CD8-positive, alpha-beta memory T cell (primary cell): ENCODE results near the gene ZFTA. TPM values are rescaled to one million over a fixed set of nuclear protein-coding genes. Genes with fewer than 3 reads are reported as not detected.

Experiments used
- CTCF ChIA-PET: fragments of 350-600 bp; sonication (Branson Sonifier 250); formaldehyde crosslinking; loops from one replicate; lab custom pipeline; 2021; ENCODE audit warnings: antibody characterized with exemption; lab: Charles Lee
- POLR2A ChIA-PET: fragments of 350-600 bp; sonication (Branson Sonifier 250); formaldehyde crosslinking; loops from one replicate; lab custom pipeline; 2021; ENCODE audit warnings: antibody characterized with exemption; lab: Charles Lee
- DNase-seq, 5 donors: peaks; one replicate each; pipeline versions ENCODE4 v3.0.0 to v3.0.0-alpha.2; 2020 to 2022; ENCODE audit warnings: mixed read lengths in 1 of 5
- H3K27ac ChIP-seq: one replicate; pipeline ENCODE4 v1.7.0; 2013; ENCODE audit warnings: low read depth, mild to moderate bottlenecking, low read length, moderate library complexity
- H3K27me3 ChIP-seq: 2 replicates; pipeline ENCODE4 v1.7.0; 2013; ENCODE audit warnings: low read length, mild to moderate bottlenecking; ENCODE audit not compliant: insufficient read depth, poor library complexity, severe bottlenecking
- H3K36me3 ChIP-seq: 2 replicates; pipeline ENCODE4 v1.7.0; 2013; ENCODE audit warnings: mild to moderate bottlenecking, low read length, moderate library complexity; ENCODE audit not compliant: insufficient read depth
- H3K4me1 ChIP-seq: 2 replicates; pipeline ENCODE4 v1.7.0; 2013; ENCODE audit warnings: mild to moderate bottlenecking, low read length, moderate library complexity; ENCODE audit not compliant: insufficient read depth
- H3K4me3 ChIP-seq: 2 replicates; pipeline ENCODE4 v1.7.0; 2013; ENCODE audit warnings: mild to moderate bottlenecking, low read length
- H3K9me3 ChIP-seq: 2 replicates; pipeline ENCODE4 v1.7.0; 2013; ENCODE audit warnings: mild to moderate bottlenecking, low read length
- H3K27ac Mint-ChIP-seq, 8 donors: one replicate each; pipeline ENCODE4 v1.8.0; 2020 to 2021; ENCODE audit warnings: mixed read lengths in 8 of 8, mild to moderate bottlenecking in 6 of 8, inconsistent platforms in 3 of 8, moderate library complexity in 3 of 8
- H3K27me3 Mint-ChIP-seq, 2 donors: one replicate each; pipeline ENCODE4 v1.8.0; 2020 to 2021; ENCODE audit warnings: mixed read lengths in 2 of 2, mild to moderate bottlenecking in 1 of 2, moderate library complexity in 1 of 2
- H3K36me3 Mint-ChIP-seq, 3 donors: one replicate each; pipeline ENCODE4 v1.8.0; 2020 to 2021; ENCODE audit warnings: mixed read lengths in 3 of 3, inconsistent platforms in 1 of 3, mild to moderate bottlenecking in 1 of 3
- H3K4me1 Mint-ChIP-seq, 3 donors: one replicate each; pipeline ENCODE4 v1.8.0; 2020 to 2021; ENCODE audit warnings: mixed read lengths in 3 of 3, inconsistent platforms in 1 of 3, mild to moderate bottlenecking in 1 of 3
- H3K4me3 Mint-ChIP-seq, 7 donors: one replicate each; pipeline ENCODE4 v1.8.0; 2020 to 2021; ENCODE audit warnings: mixed read lengths in 7 of 7, mild to moderate bottlenecking in 6 of 7, moderate library complexity in 4 of 7, inconsistent platforms in 2 of 7
- H3K9me3 Mint-ChIP-seq, 5 donors: one replicate each; pipeline ENCODE4 v1.8.0; 2020 to 2022; ENCODE audit warnings: mixed read lengths in 5 of 5, mild to moderate bottlenecking in 3 of 5, moderate library complexity in 2 of 5, inconsistent platforms in 1 of 5
- polyA plus RNA-seq: library from polyadenylated mRNA; unstranded; fragments of 300-500 nt; fragmentation: Illumina TruSeq; gene quantifications from one replicate; pipeline ENCODE4 v1.2.3, GENCODE V29; 2021
- total RNA-seq, 2 experiments: library from RNA; stranded (reverse); gene quantifications; one replicate each; pipeline ENCODE4 v1.2.3, GENCODE V29; 2021

ZFTA gene
- total and polyA plus RNA-seq, 3 experiments from 2014 or later, result 0.37 to 7.6 (median 7.0) TPM

- H3K4me1 ChIP-seq, result no peaks in the 10 kb centered on the region
- H3K27me3 ChIP-seq, result no peaks in the 10 kb centered on the region
- POLR2A ChIA-PET, result no interaction called here
- no peaks in the 10 kb centered on the region for H3K36me3 ChIP-seq
- no peak overlapping the region for H3K27ac ChIP-seq
- CTCF ChIA-PET, result interaction anchor here (1.3 to 1.9 kb wide), 2 partner anchors 9 kb away, joined by 4 to 7 read pairs; no protein-coding TSS in a partner anchor
- no peaks in the 10 kb centered on the region for H3K9me3 ChIP-seq
- DNase-seq, result no peak
- H3K4me3 Mint-ChIP-seq, result no peak overlapping the region
- H3K4me1 Mint-ChIP-seq, result peaks cover 0 to 7% (median 0%) of the 10 kb centered on the region in 3 donors
- no peaks in the 10 kb centered on the region for H3K27me3 Mint-ChIP-seq
- no peak overlapping the region for H3K27ac Mint-ChIP-seq
- H3K36me3 Mint-ChIP-seq, result no peaks in the 10 kb centered on the region
- no peak overlapping the region for H3K4me3 ChIP-seq
- H3K9me3 Mint-ChIP-seq, result no peaks in the 10 kb centered on the region
Observed at GRCh38 chr11:63729326-63729725, 39.2 kb downstream of the ZFTA start.

- POLR2A ChIA-PET, result no interaction called here
- DNase-seq, result no peak
- Mint-ChIP-seq H3K9me3 (no peaks in the 10 kb centered on the region), H3K4me3 (no peak overlapping the region), H3K27me3 (no peaks in the 10 kb centered on the region), H3K36me3 (peaks cover 0 to 6% (median 6%) of the 10 kb centered on the region in 3 donors), H3K4me1 (peaks cover 4 to 12% (median 8%) of the 10 kb centered on the region in 3 donors), H3K27ac (no peak overlapping the region)
- no peaks in the 10 kb centered on the region for H3K36me3 ChIP-seq
- H3K27ac ChIP-seq, result no peak overlapping the region
- H3K4me1 ChIP-seq, result no peaks in the 10 kb centered on the region
- H3K9me3 ChIP-seq, result no peaks in the 10 kb centered on the region
- H3K27me3 ChIP-seq, result no peaks in the 10 kb centered on the region
- CTCF ChIA-PET, result no interaction called here
- no peak overlapping the region for H3K4me3 ChIP-seq
Observed at GRCh38 chr11:63720611-63721010, 48.0 kb downstream of the ZFTA start.

- no peaks in the 10 kb centered on the region for H3K27me3 ChIP-seq
- H3K36me3 ChIP-seq, result no peaks in the 10 kb centered on the region
- ChIA-PET CTCF (no interaction called here), POLR2A (no interaction called here)
- H3K27ac ChIP-seq, result no peak overlapping the region
- Mint-ChIP-seq H3K36me3 (peaks cover 0 to 7% (median 6%) of the 10 kb centered on the region in 3 donors), H3K4me1 (peaks cover 4 to 12% (median 8%) of the 10 kb centered on the region in 3 donors), H3K27me3 (no peaks in the 10 kb centered on the region), H3K9me3 (no peaks in the 10 kb centered on the region), H3K4me3 (no peak overlapping the region), H3K27ac (no peak overlapping the region)
- no peak overlapping the region for H3K4me3 ChIP-seq
- H3K9me3 ChIP-seq, result no peaks in the 10 kb centered on the region
- H3K4me1 ChIP-seq, result no peaks in the 10 kb centered on the region
- no peak for DNase-seq
Observed at GRCh38 chr11:63719987-63720386, 48.6 kb downstream of the ZFTA start.

- Mint-ChIP-seq H3K36me3 (peaks cover 0 to 8% (median 6%) of the 10 kb centered on the region in 3 donors), H3K27me3 (peaks cover 0 to 2% of the 10 kb centered on the region in 2 donors), H3K4me3 (no peak overlapping the region), H3K9me3 (no peaks in the 10 kb centered on the region), H3K4me1 (peaks cover 4 to 12% (median 8%) of the 10 kb centered on the region in 3 donors), H3K27ac (no peak overlapping the region)
- no peak for DNase-seq
- H3K27ac ChIP-seq, result no peak overlapping the region
- no peaks in the 10 kb centered on the region for H3K9me3 ChIP-seq
- H3K27me3 ChIP-seq, result no peaks in the 10 kb centered on the region
- H3K4me1 ChIP-seq, result no peaks in the 10 kb centered on the region
- no peak overlapping the region for H3K4me3 ChIP-seq
- ChIA-PET CTCF (no interaction called here), POLR2A (no interaction called here)
- H3K36me3 ChIP-seq, result no peaks in the 10 kb centered on the region
Observed at GRCh38 chr11:63719001-63719400, 49.6 kb downstream of the ZFTA start.

Other genes starting within 250 kb of the ZFTA start
- 10 to 100 TPM; 20.5 to 21.8 TPM for gene PLAAT4, start 232.0 kb downstream of the ZFTA start, total RNA-seq
- 612 TPM for gene PLAAT4, start 232.0 kb downstream of the ZFTA start, polyA plus RNA-seq
- under 1 TPM in 1 of 2 experiments, not detected in 1; 0.31 TPM for gene PLAAT2, start 205.4 kb downstream of the ZFTA start, total RNA-seq
- gene PLAAT2, start 205.4 kb downstream of the ZFTA start, polyA plus RNA-seq, result not detected
- gene PLAAT3, start 154.3 kb downstream of the ZFTA start, total RNA-seq, result 10 to 100 TPM; 13.9 to 16.0 TPM
- 39.5 TPM for gene PLAAT3, start 154.3 kb downstream of the ZFTA start, polyA plus RNA-seq
- gene ATL3, start 97.4 kb downstream of the ZFTA start, total RNA-seq, result 10 to 100 TPM; 41.9 to 42.1 TPM
- gene ATL3, start 97.4 kb downstream of the ZFTA start, polyA plus RNA-seq, result 21.5 TPM
- 10 to 100 TPM; 46.5 to 48.5 TPM for gene RTN3, start 87.3 kb downstream of the ZFTA start, total RNA-seq
- gene RTN3, start 87.3 kb downstream of the ZFTA start, polyA plus RNA-seq, result 48.4 TPM
- gene SPINDOC, start 44.7 kb upstream of the ZFTA start, total RNA-seq, result 10 to 100 TPM; 38.7 to 41.4 TPM
- 1.4 TPM for gene SPINDOC, start 44.7 kb upstream of the ZFTA start, polyA plus RNA-seq
- 10 to 100 TPM; 34.5 to 38.0 TPM for gene MARK2, start 70.3 kb upstream of the ZFTA start, total RNA-seq
- gene MARK2, start 70.3 kb upstream of the ZFTA start, polyA plus RNA-seq, result 72.5 TPM
- gene RCOR2, start 148.4 kb upstream of the ZFTA start, total RNA-seq, result under 1 TPM; 0.11 to 0.13 TPM
- not detected for gene RCOR2, start 148.4 kb upstream of the ZFTA start, polyA plus RNA-seq
- 10 to 100 TPM; 20.2 to 26.2 TPM for gene NAA40, start 170.2 kb upstream of the ZFTA start, total RNA-seq
- 15.9 TPM for gene NAA40, start 170.2 kb upstream of the ZFTA start, polyA plus RNA-seq
- gene COX8A, start 205.8 kb upstream of the ZFTA start, total RNA-seq, result 100 to 1,000 TPM; 373 to 424 TPM
- gene COX8A, start 205.8 kb upstream of the ZFTA start, polyA plus RNA-seq, result 388 TPM
- gene OTUB1, start 217.7 kb upstream of the ZFTA start, total RNA-seq, result 10 to 100 TPM; 75.8 to 85.0 TPM
- 135 TPM for gene OTUB1, start 217.7 kb upstream of the ZFTA start, polyA plus RNA-seq